Measurements from ENCODE around the gene C6orf120.
A peak's percentile ranks its signal among the peaks of the same experiment; 100 is the strongest.

The C6orf120 gene
- total RNA-seq = 36.1 to 69.2 (median 45.0) reads per million in 4 donors

DNA sequence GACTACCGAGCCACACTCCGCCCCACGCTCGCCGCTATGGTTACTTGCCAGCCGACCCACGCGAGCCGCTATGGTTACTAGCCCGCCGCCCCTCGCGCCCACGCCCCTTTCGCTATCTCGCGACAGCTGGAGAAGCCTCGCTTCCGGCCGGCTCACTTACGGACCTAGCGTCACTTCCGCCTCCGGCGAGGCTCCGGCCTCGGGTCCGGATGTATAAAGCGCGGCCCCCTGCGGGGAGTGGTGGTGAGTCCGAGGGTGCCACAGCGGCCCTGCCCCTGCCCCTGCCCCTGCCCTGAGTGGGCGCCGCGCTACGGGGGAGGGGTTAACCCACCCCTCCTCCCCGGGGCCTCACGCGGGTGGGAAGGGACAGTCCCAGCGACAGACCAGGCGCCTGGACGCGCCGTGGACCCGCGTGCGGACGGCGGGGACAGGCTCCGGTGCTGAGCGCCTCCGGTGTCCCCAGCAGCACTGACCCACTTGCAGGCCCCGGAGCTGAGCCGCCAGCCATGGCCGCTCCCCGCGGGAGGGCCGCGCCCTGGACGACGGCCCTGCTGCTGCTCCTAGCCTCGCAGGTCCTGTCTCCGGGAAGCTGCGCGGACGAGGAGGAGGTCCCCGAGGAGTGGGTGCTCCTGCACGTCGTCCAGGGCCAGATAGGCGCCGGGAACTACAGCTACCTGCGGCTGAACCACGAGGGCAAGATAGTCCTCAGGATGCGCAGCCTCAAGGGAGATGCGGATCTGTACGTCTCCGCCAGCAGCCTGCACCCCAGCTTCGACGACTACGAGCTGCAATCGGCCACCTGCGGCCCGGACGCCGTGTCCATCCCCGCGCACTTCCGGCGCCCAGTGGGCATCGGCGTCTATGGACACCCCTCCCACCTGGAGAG, at the start of gene C6orf120, which contains the start of gene WDR27:
Gene C6orf120 (plus strand): TSS at position 173 of the 886 bp plus-strand sequence. CDS start 334 bp downstream, at position 507.
Gene WDR27 (minus strand): TSS at position 76 of the 886 bp plus-strand sequence. CDS start 13,024 bp downstream, outside the sequence.
- DNase-seq = peak; percentile 94 to 96 (median 96)

- no peak for DNase-seq
Observed at GRCh38 chr6:169652896-169653295, 49.0 kb upstream of the C6orf120 start.

DNA sequence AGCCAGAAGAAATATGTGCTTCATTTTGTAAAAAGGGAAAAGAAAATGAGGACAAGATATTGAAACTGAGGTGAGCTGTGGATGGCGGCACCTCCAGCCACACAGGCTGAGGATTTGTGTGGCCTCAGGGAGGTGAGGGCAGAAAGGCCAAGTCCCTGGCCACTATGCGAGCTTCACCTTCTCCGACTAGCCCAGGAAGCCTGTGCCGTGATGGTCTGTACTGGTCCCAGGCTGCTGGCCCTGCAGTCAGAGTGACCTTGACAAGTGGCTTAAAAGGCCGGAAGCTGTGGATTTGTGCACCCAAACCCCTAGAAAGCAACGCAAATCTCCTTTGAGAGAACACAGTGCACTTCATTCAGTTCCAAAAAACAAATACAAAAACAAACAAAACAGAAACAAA, 48.2 kb upstream of the C6orf120 start:
- no peak for DNase-seq

DNA sequence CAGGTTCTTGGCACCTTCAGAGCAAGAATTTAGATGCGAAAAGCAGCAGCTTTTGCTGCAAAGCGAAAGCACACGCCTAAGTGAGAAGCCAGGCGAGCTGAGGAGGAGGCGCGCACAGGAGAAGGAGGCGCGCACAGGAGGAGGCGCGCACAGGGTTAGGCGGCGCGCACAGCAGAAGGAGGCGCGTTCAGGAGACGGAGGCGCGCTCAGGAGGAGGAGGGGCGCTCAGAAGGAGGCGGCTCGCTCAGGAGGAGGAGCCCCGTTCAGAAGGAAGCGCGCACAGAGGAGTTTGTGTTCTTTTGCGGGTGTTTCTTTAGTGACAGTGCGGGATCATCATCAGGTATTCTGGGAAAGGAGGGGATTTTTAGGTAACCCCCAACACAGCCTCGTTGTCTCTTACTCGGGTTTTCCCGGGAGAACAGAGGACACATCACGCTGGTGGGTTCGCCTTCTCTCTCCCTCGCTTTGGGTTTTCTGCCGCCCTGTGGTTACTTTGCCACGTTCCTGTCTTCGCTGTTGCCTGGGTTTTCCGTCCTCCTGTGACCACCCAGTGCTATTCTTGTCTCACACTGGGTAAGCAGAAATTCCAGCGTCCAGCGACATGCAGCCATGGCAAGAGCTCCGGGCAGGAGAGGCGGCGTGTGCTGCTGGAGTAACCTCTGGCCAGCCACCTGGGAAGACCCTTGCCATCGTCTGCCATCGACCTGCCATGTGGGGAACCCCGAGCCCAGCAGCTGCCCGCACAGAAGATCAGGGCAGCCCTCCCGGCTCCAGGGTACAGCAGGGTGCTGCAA, 47.1 kb upstream of the C6orf120 start:
- peak; percentile 47 to 78 (median 60) for DNase-seq

DNA sequence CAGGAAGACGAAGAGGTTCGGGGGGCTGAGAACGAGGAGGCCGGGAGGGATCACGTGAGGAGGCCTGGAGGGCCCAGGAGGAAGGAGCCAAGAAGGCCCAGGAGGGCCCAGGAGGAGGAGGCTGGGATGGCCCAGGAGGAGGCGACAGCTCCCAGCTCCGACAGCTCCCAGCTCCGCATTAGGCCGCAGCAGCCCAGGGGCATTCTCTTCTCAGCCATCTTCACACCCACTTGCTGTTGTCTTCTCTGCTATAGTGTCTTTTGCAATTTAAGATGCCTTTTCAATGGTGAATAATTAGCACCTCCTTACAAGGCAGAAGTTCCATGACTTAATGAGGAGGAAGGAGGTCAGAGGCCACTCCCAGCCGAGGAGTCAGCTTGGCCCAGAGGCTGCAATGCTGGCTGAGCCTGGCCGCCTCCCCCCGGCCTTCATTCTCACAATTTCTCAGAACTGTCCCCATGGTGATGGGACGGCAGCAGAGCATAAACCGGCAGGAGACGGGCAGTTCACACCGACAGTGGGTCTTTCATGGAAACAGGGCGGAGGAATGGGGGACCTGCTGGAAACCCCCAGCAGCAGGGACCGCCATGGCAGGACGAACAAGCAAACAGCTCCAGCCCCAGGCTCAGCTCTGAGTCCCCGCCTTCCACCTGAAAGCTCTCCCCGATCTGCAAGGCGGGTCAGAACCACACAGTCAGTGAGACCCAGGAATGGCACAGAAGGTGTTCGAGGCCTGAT, 45.2 kb upstream of the C6orf120 start:
- DNase-seq = no peak

- no peak for DNase-seq
Observed at GRCh38 chr6:169657284-169657610, 44.7 kb upstream of the C6orf120 start.

GRCh38 chr6:169659820-169660610, 41.9 kb upstream of the C6orf120 start:
- DNase-seq = no peak

DNA sequence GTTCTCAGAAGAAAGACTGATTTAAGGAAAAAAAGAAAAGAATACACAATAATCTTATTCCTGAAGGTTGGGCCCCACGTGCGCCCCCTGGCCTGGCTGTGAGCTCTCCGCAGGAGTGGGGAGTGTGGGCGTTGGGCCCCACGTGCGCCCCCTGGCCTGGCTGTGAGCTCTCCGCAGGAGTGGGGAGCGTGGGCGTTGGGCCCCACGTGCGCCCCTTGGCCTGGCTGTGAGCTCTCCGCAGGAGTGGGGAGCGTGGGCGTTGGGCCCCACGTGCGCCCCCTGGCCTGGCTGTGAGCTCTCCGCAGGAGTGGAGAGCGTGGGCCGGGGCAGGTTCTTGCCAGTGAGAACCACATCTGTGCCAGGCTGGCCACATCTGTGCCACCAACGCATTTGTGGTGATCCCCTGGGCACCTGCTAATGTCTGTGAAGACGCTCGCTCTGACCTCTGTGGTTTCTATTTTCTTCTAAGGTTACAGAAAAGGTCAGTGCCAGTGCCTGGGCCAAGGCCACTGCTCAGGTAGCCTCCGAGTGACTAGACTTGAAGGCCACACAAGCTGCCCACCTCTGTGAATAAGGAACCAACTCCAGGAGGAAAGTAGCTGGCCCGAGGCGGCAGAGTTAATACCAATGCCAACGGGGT, 41.1 kb upstream of the C6orf120 start:
- DNase-seq = no peak

GRCh38 chr6:169661391-169661756, 40.6 kb upstream of the C6orf120 start:
- DNase-seq = no peak

DNA sequence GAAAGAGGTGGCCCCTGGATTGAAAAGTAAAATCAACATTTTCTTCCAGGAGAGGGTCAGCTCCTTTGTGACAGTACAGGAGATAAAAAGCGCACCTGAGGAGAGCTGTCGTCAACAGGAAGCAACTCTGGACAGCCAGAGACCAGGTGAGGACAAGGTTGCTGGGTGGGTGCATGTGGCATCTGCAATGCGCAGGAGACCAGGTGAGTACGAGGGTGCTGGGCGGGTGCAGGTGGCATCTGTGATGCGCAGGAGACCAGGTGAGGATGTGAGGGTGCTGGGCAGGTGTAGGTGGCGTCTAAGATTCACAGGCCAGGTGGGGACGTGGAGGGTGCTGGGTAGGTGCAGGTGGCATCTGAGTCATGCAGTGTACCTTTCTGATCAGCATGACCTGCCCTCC, 38.5 kb upstream of the C6orf120 start:
- no peak for DNase-seq

- DNase-seq = no peak
Observed at GRCh38 chr6:169664227-169664626, 37.7 kb upstream of the C6orf120 start.

DNA sequence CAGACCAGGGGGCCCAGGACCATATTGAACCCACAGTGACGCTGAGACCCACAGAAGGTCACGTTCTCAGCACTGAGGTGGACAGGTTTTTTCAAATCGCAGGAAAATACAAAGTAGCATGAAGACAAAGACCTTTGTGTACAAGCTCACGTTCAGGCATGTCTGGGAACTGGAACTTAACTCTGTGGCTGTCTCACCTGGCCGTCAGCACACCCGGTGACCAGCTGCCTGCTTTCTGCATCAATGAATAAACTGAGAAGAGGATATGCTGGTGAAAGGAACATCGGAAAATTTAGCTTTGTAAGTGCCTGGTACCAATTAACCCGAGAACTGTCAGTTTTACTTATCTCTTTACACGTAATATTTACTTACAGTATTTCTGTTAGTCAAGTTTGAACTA, 36.6 kb upstream of the C6orf120 start:
- DNase-seq = no peak

DNA sequence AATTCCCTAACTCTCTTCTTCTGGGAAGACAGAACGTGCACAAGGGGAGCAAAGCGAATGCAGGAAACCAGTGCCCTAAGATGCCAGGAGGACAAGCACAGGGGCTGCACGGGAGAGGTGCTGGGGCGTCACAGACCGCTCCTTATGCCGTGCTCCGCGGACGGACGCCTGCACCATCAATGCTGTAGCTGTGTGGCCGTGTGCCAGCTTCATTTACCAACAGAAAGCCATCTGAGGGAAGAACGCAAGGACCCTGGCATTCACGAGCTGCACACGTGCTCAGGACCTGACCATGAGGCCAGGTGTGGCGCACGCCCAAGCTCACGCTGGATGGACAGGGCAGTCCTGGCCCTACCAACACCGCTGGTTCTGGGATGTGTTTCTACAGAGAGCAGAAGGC, 35.5 kb upstream of the C6orf120 start:
- no peak for DNase-seq

DNA sequence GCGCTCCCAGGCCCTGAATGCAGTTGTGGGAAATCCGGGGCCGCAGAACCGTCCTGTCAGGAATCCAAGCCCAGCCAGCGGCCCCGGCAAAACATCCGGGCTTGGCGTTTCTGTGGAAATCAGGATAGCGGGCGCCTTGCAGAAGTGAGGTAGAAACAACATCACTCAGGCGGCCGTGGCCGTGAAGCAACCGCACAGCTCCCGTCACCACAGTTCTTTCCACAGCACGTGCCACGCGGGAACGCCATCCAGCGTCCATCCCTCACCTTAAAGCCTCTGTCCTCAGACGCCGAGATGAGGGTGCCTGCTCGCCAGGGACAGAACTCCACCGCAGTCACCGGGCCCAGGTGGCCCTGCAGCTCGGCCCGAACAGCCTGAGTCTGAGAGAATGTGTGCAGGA, 34.2 kb upstream of the C6orf120 start:
- no peak for DNase-seq

DNA sequence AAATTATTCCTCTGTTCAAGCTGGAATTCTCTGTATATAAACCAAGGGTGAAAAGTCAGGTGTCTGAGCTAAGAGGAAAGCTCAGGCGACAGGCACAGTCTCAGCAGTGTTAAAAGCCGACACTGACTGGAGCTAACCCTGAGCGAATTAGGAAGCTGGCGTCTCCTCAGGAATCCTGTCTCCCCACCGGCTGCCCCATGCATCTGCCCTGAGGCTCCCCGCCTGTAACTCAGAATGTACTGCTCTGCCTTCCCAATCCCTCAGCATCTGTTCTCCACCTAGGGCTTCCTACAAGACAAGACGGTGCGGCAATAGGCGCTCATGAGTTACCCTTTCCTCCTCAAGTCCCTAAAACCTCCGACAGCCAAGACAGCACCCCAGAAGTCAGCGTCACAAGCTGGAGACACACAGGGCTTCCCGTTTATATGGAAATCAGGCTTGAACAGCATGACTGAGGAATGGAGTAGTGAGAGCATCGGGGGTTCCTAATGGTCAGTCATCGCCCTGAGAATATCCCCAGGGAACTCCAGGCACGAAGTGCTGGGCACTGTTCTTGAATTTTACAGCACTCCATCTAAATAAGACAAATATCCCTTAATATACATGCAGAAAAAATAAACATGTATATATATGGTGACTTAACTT, 33.6 kb upstream of the C6orf120 start:
- no peak for DNase-seq

GRCh38 chr6:169669147-169669546, 32.8 kb upstream of the C6orf120 start:
- no peak for DNase-seq

GRCh38 chr6:169669889-169670288, 32.0 kb upstream of the C6orf120 start:
- no peak for DNase-seq

DNA sequence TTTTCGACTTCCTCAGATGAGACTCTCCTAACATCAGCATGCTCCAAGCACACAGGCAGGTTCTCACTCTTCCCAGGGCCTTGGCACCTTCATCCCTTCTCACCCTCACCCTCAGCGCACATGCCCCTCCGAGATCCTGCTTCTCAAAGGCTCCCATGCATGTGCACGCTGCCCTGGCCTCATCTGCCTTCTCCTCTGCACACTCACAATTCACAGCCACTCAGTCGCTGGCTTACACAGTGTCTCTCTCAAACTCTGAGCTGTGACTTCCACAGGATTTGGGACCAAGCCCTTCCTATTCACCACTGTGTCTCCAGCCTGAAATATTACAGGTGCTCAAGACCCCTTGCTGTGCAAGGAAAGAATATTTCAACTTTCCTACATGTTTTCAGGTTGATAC, 30.4 kb upstream of the C6orf120 start:
- no peak for DNase-seq

DNA sequence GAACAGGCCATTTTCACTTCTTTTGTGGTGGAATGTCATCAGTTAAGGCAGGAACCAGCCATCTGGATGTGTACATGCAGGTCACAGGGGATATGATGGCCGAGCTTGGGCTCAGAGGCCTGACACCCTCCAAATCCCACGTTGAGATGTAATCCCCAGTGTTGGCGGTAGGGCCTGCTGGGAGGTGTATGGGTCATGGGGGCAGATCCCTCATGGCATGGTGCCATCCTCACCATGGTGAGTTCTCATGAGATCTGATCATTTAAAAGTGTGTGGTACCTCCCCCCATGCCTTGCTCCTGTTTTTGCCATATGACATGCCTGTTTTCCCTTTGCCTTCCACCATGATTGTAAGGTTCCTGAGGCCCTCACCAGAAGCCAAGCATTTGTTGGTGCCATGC, 26.9 kb upstream of the C6orf120 start:
- no peak for DNase-seq

DNA sequence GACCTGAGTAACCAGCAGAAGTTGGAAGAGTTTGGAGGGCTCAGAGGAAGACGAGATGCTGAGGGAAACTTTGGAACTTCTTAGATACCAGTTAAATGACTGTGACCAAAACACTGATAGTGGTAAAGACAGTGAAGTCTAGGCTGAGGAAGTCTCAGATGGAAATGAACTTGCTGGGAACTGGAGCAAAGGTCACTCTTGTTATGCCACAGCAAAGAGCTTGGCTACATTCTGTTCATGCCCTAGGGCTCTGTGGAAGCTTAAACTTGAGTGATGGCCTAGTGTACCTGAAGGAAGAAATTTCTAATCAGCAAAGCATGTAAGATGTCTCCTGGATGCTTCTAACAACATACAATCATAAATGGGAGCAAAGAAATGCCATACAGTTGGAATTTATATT, 24.8 kb upstream of the C6orf120 start:
- DNase-seq = no peak

DNA sequence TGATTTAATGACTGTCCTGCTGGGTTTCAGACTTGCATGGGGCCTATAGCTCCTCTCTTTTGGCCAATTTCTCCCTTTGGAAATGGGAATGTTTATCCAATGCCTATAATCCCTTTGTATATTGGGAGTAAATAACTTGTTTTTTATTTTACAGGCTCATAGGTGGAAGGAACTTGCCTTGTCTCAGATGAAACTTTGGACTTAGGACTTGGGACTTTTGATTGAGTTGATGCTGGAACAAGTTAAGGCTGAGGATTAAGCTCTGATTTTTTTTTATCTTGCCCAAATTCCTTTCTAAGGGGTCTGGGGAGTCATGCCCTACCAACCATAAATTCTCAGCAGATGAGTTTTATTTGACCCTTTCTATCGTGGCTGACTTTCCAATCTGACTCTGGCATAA, 23.6 kb upstream of the C6orf120 start:
- DNase-seq = no peak

All from T-helper 1 cell (primary cell).